Endothelial cell (in vitro differentiated cells): ENCODE data around the gene SLC25A52. TPM values are rescaled to one million over a fixed set of nuclear protein-coding genes. Genes with fewer than 3 reads are reported as not detected.

Experiments
- DNase-seq: peaks from one replicate; pipeline ENCODE4 v3.0.0; 2021; ENCODE audit warnings: low spot score
- H3K27ac Mint-ChIP-seq: one replicate; pipeline ENCODE4 v1.8.0; 2021; ENCODE audit warnings: mixed read lengths, inconsistent platforms; ENCODE audit not compliant: unreplicated experiment
- H3K27me3 Mint-ChIP-seq: one replicate; pipeline ENCODE4 v1.8.0; 2021; ENCODE audit warnings: mild to moderate bottlenecking, moderate library complexity, mixed read lengths, inconsistent platforms; ENCODE audit not compliant: unreplicated experiment
- H3K36me3 Mint-ChIP-seq: one replicate; pipeline ENCODE4 v1.8.0; 2021; ENCODE audit warnings: mild to moderate bottlenecking, low read depth, mixed read lengths, inconsistent platforms; ENCODE audit not compliant: unreplicated experiment
- H3K4me1 Mint-ChIP-seq: one replicate; pipeline ENCODE4 v1.8.0; 2021; ENCODE audit warnings: mild to moderate bottlenecking, mixed read lengths, inconsistent platforms; ENCODE audit not compliant: unreplicated experiment
- H3K4me3 Mint-ChIP-seq: one replicate; pipeline ENCODE4 v1.8.0; 2021; ENCODE audit warnings: mild to moderate bottlenecking, mixed read lengths, inconsistent platforms; ENCODE audit not compliant: unreplicated experiment
- H3K9me3 Mint-ChIP-seq: one replicate; pipeline ENCODE4 v1.8.0; 2021; ENCODE audit warnings: mixed read lengths, inconsistent platforms; ENCODE audit not compliant: unreplicated experiment
- total RNA-seq: library from RNA; stranded (reverse); fragmentation: NEBNext Ultra II Directional; extraction: Animal tissue kit (Norgen Biotek cat#: 25700); gene quantifications from one replicate; pipeline ENCODE4 v1.2.1, GENCODE V29; 2021; ENCODE audit not compliant: unreplicated experiment
- TF ChIP-seq, protein P1 (sequence below): fragments of 200-600 bp; sonication (generic); IDR thresholded peaks from one replicate; pipeline ENCODE4 v1.5.0; 2021; ENCODE audit warnings: antibody characterized with exemption; ENCODE audit not compliant: unreplicated experiment

The SLC25A52 gene
- total RNA-seq, 1 donor from 2014 or later, result 0.23 TPM

DNA sequence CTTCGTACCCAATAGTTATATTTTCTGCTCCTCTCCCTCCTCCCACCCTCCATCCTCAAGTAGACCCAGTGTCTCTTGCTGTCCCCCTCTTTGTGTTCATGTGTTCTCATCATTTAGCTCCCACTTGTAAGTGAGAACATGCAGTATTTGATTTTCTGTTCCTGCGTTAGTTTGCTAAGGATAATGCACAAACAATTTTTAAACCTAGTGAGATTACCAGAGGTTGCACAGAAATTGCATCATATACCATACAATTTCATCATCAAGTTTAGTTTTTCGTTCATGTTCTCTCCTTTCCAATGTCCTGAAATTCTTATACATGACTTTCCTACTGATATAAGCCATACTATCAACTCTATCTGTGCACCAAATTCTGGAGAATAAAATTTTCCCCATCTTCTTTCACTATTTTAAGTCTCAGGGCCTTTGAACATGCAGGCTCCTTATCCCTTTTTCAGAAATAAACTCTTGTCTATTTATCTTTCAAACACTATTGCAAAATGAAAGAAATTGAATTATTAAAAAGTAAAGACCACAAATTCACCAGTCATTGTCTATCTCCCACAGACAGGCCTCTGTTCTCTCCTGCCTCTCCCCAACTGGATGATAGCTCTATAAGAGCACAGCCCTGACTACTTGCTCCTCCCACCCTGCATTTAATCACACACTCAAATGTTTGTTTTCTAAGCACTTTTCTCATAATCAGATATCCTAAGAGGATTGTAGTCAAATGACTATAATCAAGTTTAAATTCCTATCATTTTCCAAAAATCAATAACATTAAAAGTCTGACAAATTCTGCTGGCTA is 49.1 kb downstream of the SLC25A52 start:
- TF ChIP-seq, protein P1, sequence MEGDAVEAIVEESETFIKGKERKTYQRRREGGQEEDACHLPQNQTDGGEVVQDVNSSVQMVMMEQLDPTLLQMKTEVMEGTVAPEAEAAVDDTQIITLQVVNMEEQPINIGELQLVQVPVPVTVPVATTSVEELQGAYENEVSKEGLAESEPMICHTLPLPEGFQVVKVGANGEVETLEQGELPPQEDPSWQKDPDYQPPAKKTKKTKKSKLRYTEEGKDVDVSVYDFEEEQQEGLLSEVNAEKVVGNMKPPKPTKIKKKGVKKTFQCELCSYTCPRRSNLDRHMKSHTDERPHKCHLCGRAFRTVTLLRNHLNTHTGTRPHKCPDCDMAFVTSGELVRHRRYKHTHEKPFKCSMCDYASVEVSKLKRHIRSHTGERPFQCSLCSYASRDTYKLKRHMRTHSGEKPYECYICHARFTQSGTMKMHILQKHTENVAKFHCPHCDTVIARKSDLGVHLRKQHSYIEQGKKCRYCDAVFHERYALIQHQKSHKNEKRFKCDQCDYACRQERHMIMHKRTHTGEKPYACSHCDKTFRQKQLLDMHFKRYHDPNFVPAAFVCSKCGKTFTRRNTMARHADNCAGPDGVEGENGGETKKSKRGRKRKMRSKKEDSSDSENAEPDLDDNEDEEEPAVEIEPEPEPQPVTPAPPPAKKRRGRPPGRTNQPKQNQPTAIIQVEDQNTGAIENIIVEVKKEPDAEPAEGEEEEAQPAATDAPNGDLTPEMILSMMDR, result no peak
- no peaks in the 10 kb centered on the region for H3K4me1 Mint-ChIP-seq
- H3K36me3 Mint-ChIP-seq, result no peaks in the 10 kb centered on the region
- H3K4me3 Mint-ChIP-seq, result no peak overlapping the region
- no peak overlapping the region for H3K27ac Mint-ChIP-seq
- no peak for DNase-seq
- H3K27me3 Mint-ChIP-seq, result no peaks in the 10 kb centered on the region
- H3K9me3 Mint-ChIP-seq, result no peaks in the 10 kb centered on the region

DNA sequence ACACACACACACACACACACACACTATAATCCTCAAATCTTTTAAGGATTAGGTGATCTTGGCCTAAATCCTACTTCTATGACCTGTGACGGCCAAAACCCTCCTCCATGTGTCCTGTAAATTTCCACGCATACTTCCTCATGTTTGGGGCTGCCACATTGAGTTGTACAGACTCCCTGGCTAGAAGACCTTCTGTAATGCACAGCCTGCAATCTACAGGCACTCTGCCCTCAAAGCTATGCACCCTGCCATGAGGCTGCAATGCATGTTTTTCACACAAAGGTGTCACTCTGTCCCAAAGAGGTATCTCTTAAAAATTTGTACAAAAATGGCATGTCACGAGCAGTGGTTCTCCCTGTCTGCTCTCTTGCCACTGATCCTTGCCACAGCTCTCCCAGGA is 49.9 kb downstream of the SLC25A52 start:
- H3K27ac Mint-ChIP-seq, result no peak overlapping the region
- no peaks in the 10 kb centered on the region for H3K4me1 Mint-ChIP-seq
- no peak overlapping the region for H3K4me3 Mint-ChIP-seq

More for the DNA sequence above, 49.9 kb downstream of the SLC25A52 start:
- Mint-ChIP-seq H3K9me3 (no peaks in the 10 kb centered on the region), H3K36me3 (no peaks in the 10 kb centered on the region), H3K27me3 (no peaks in the 10 kb centered on the region)
- TF ChIP-seq, protein P1, result no peak
- no peak for DNase-seq

Other genes with a start within 250 kb of the SLC25A52 start
- gene TTR, start 169.0 kb downstream of the SLC25A52 start, total RNA-seq, result not detected
- gene B4GALT6, start 76.3 kb downstream of the SLC25A52 start, total RNA-seq, result 31.6 TPM
- 40.7 TPM for gene TRAPPC8, start 182.2 kb upstream of the SLC25A52 start, total RNA-seq